K562 (cell line): ENCODE measurements around the gene LRIT3. TPM values are rescaled to one million over a fixed set of nuclear protein-coding genes. Genes with fewer than 3 reads are reported as not detected.

Experiments
- ATF6 ChIP-seq: sonication (generic); formaldehyde crosslinking; IDR thresholded peaks from 2 replicates; pipeline ENCODE4 v1.4.0; 2020; ENCODE audit warnings: mild to moderate bottlenecking, missing genetic modification reagents
- COPS2 ChIP-seq: fragments of 450-650 bp; conservative IDR thresholded peaks from 2 replicates; pipeline ENCODE4 v1.6.1; 2016; ENCODE audit warnings: mild to moderate bottlenecking, moderate library complexity
- E2F5 ChIP-seq: sonication (generic); formaldehyde crosslinking; IDR thresholded peaks from 2 replicates; pipeline ENCODE4 v1.8.0; 2022; ENCODE audit warnings: mild to moderate bottlenecking, missing genetic modification reagents
- L3MBTL2 ChIP-seq: fragments of 450-650 bp; IDR thresholded peaks from 2 replicates; pipeline ENCODE4 v1.6.1; 2016; ENCODE audit warnings: mild to moderate bottlenecking, moderate library complexity
- LCOR ChIP-seq: sonication (generic); formaldehyde crosslinking; IDR thresholded peaks from 2 replicates; pipeline ENCODE4 v1.8.0; 2022; ENCODE audit warnings: mild to moderate bottlenecking, missing genetic modification reagents
- NBN ChIP-seq: fragments of 450-650 bp; IDR thresholded peaks from 2 replicates; pipeline ENCODE4 v1.6.1; 2016; ENCODE audit warnings: low read depth, mild to moderate bottlenecking
- RNF2 ChIP-seq: sonication (generic); IDR thresholded peaks from 2 replicates; pipeline ENCODE4 v1.6.1; 2016
- SREBF2 ChIP-seq: sonication (generic); formaldehyde crosslinking; IDR thresholded peaks from 2 replicates; pipeline ENCODE4 v1.4.0; 2020; ENCODE audit warnings: mild to moderate bottlenecking, missing genetic modification reagents
- TEAD4 ChIP-seq, 2 experiments: sonication (generic) in 1 of 2; formaldehyde crosslinking in 1 of 2; IDR thresholded peaks; 2 replicates each; pipeline versions ENCODE4 v1.6.1 to v1.8.0; 2012 to 2022; ENCODE audit warnings: borderline replicate concordance in 1 of 2, inconsistent platforms in 1 of 2, low read length in 1 of 2, mild to moderate bottlenecking in 1 of 2, missing genetic modification reagents in 1 of 2
- THAP12 ChIP-seq: fragments of 250-450 bp; sonication (Bioruptor Pico); IDR thresholded peaks from 2 replicates; pipeline ENCODE4 v1.9.0; 2021; ENCODE audit warnings: mild to moderate bottlenecking, inconsistent platforms
- XRCC5 ChIP-seq: fragments of 200-400 bp; formaldehyde crosslinking; IDR thresholded peaks from 2 replicates; pipeline ENCODE4 v1.6.1; 2017; ENCODE audit warnings: low read depth, mild to moderate bottlenecking, low read length
- ZBTB5 ChIP-seq: fragments of 450-650 bp; IDR thresholded peaks from 2 replicates; pipeline ENCODE4 v1.6.1; 2017; ENCODE audit warnings: antibody characterized with exemption
- ZNF174 ChIP-seq: fragments of 250-450 bp; sonication (Bioruptor Pico); IDR thresholded peaks from 2 replicates; pipeline ENCODE4 v1.4.0; 2020; ENCODE audit warnings: mild to moderate bottlenecking
- ZNF408 ChIP-seq: fragments of 250-450 bp; sonication (Bioruptor Pico); IDR thresholded peaks from 2 replicates; pipeline ENCODE4 v1.4.0; 2020; ENCODE audit warnings: low read depth, mild to moderate bottlenecking, moderate library complexity
- ZNF551 ChIP-seq: fragments of 250-450 bp; sonication (Bioruptor Pico); IDR thresholded peaks from 2 replicates; pipeline ENCODE4 v1.5.0; 2021; ENCODE audit warnings: mild to moderate bottlenecking, moderate library complexity
- polyA plus RNA-seq, 8 experiments: library from polyadenylated mRNA; depleted of rRNA in 4 of 8; stranded (reverse) in 5 of 8; unstranded in 3 of 8; fragments of >200 nt; fragmentation: Nextera tagmentation in 2 of 8; fragmentation: Illumina TruSeq in 1 of 8; extraction: Ambion mirVana in 2 of 8; extraction: Trizol in 1 of 8; gene quantifications; 2 replicates each; pipeline versions ENCODE4 v1.2.1 to v1.2.3, GENCODE V29; 2011 to 2014; ENCODE audit warnings: inconsistent platforms in 1 of 8, missing spikeins in 1 of 8
- total RNA-seq, 7 experiments: library from RNA; depleted of rRNA in 6 of 7; stranded (reverse); fragments of >200 nt in 6 of 7; fragmentation: Illumina TruSeq in 2 of 7; extraction: Trizol in 2 of 7; gene quantifications; 2 replicates each; pipeline versions ENCODE4 v1.2.1 to v1.2.3, GENCODE V29; 2011 to 2021; ENCODE audit warnings: low replicate concordance in 1 of 7

The LRIT3 gene
- total and polyA plus RNA-seq, 9 of the 15 experiments (the other 6 are each of a cell fraction or from before 2014, with no cell fraction given): 0.04 to 0.10 (median 0.04) TPM; not detected in 4

- TF ChIP-seq COPS2 (no peak), XRCC5 (peak; percentile 57), E2F5 (0 out of 2 replicates have a peak, but pooled peaks have one; percentile 43), NBN (0 out of 2 replicates have a peak, but pooled peaks have one; percentile 78), ZBTB5 (no peak), ATF6 (CRISPR knock-in tag) (no peak), ZNF408 (CRISPR knock-in tag) (no peak), RNF2 (peak; percentile 61; the same call in 1 of the 2 replicates), THAP12 (CRISPR knock-in tag) (peak; percentile 60; the same call in 1 of the 2 replicates), L3MBTL2 (peak; percentile 70), ZNF551 (no peak), TEAD4 (IDR thresholded peaks at IDR 0.05; ENCODE audit: low read length) (peak; percentile 5; the same call in 1 of the 2 replicates), TEAD4 (CRISPR knock-in tag; IDR thresholded peaks at IDR 0.05; ENCODE audit: borderline replicate concordance) (no peak), SREBF2 (no peak), ZNF174 (CRISPR knock-in tag) (no peak), LCOR (CRISPR knock-in tag) (peak; percentile 61; the same call in 1 of the 2 replicates)
Measured at GRCh38 chr4:109815151-109816081, 32.5 kb upstream of the LRIT3 start, which contains the start of gene GAR1 (continued).
